ENCODE data around the gene NAP1L5. TPM values are rescaled to one million over a fixed set of nuclear protein-coding genes. Genes with fewer than 3 reads are reported as not detected.

NAP1L5 gene
- total RNA-seq, 2 donors from 2014 or later, result 1.2 to 1.5 TPM

GRCh38 chr4:88709989-88710388 is 12.4 kb upstream of the NAP1L5 start:
- Histone ChIP-seq H3K36me3 (ENCODE audit: control insufficient read depth, insufficient read depth, low read length) (no peaks in the 10 kb centered on the region), H3K4me1 (ENCODE audit: control insufficient read depth, insufficient read depth, low read length) (no peaks in the 10 kb centered on the region), H3K4me3 (ENCODE audit: low read length) (no peak overlapping the region), H3K9ac (ENCODE audit: extremely low read depth, low read length, poor library complexity, severe bottlenecking) (no peak overlapping the region), H3K9me3 (ENCODE audit: control insufficient read depth, low read length) (no peaks in the 10 kb centered on the region), H3K27me3 (ENCODE audit: control insufficient read depth, insufficient read depth, low read length, poor library complexity, severe bottlenecking) (no peaks in the 10 kb centered on the region), H3K27ac (ENCODE audit: low read depth, low read length) (no peak overlapping the region)
- no peak for DNase-seq
- H3K27me3 Mint-ChIP-seq (ENCODE audit: insufficient read depth), result no peaks in the 10 kb centered on the region
- H3K4me1 Mint-ChIP-seq, result no peaks in the 10 kb centered on the region
- H3K9me3 Mint-ChIP-seq, result no peaks in the 10 kb centered on the region
- WGBS, 2 experiments (ENCODE audit: insufficient coverage in 1 of 2, insufficient read length in 1 of 2), result 100% methylated on average over 1 of the region's 1 CpG; no CpG with 5 or more reads in 1 of the 2 experiments
- no peaks in the 10 kb centered on the region for H3K36me3 Mint-ChIP-seq (ENCODE audit: low read depth)
- H3K4me3 Mint-ChIP-seq, result no peak overlapping the region
- no peak overlapping the region for H3K27ac Mint-ChIP-seq
- no peak for TF ChIP-seq CTCF (conservative IDR thresholded peaks at IDR 0.05)

GRCh38 chr4:88706574-88706973 is 8.9 kb upstream of the NAP1L5 start:
- no peaks in the 10 kb centered on the region for H3K27me3 ChIP-seq (ENCODE audit: control insufficient read depth, insufficient read depth, low read length, poor library complexity, severe bottlenecking)
- peak; percentile 62 for DNase-seq
- H3K36me3 Mint-ChIP-seq (ENCODE audit: low read depth), result peaks cover 3% of the 10 kb centered on the region
- TF ChIP-seq CTCF (conservative IDR thresholded peaks at IDR 0.05), result peak; percentile 69
- no peak overlapping the region for H3K4me3 ChIP-seq (ENCODE audit: low read length)
- no peaks in the 10 kb centered on the region for H3K4me1 Mint-ChIP-seq
- H3K27ac Mint-ChIP-seq, result peak overlapping the region; percentile 39
- H3K9me3 Mint-ChIP-seq, result no peaks in the 10 kb centered on the region
- H3K27ac ChIP-seq (ENCODE audit: low read depth, low read length), result no peak overlapping the region
- H3K4me1 ChIP-seq (ENCODE audit: control insufficient read depth, insufficient read depth, low read length), result no peaks in the 10 kb centered on the region
- no peak overlapping the region for H3K4me3 Mint-ChIP-seq
- no peaks in the 10 kb centered on the region for H3K36me3 ChIP-seq (ENCODE audit: control insufficient read depth, insufficient read depth, low read length)
- no peaks in the 10 kb centered on the region for H3K27me3 Mint-ChIP-seq (ENCODE audit: insufficient read depth)
- WGBS, 2 experiments (ENCODE audit: insufficient coverage in 1 of 2, insufficient read length in 1 of 2), result 83 to 89% methylated on average over 4 to 9 of the region's 9 CpGs
- H3K9ac ChIP-seq (ENCODE audit: extremely low read depth, low read length, poor library complexity, severe bottlenecking), result no peak overlapping the region
- H3K9me3 ChIP-seq (ENCODE audit: control insufficient read depth, low read length), result no peaks in the 10 kb centered on the region

GRCh38 chr4:88705805-88706492 is 8.3 kb upstream of the NAP1L5 start:
- no peak overlapping the region for H3K27ac Mint-ChIP-seq
- no peak overlapping the region for H3K4me3 Mint-ChIP-seq
- Histone ChIP-seq H3K9ac (ENCODE audit: extremely low read depth, low read length, poor library complexity, severe bottlenecking) (no peak overlapping the region), H3K27ac (ENCODE audit: low read depth, low read length) (no peak overlapping the region), H3K36me3 (ENCODE audit: control insufficient read depth, insufficient read depth, low read length) (no peaks in the 10 kb centered on the region), H3K4me3 (ENCODE audit: low read length) (no peak overlapping the region), H3K4me1 (ENCODE audit: control insufficient read depth, insufficient read depth, low read length) (no peaks in the 10 kb centered on the region), H3K9me3 (ENCODE audit: control insufficient read depth, low read length) (no peaks in the 10 kb centered on the region), H3K27me3 (ENCODE audit: control insufficient read depth, insufficient read depth, low read length, poor library complexity, severe bottlenecking) (no peaks in the 10 kb centered on the region)
- no peak for TF ChIP-seq CTCF (conservative IDR thresholded peaks at IDR 0.05)
- WGBS, 2 experiments (ENCODE audit: insufficient coverage in 1 of 2, insufficient read length in 1 of 2), result 75 to 89% methylated on average over 3 of the region's 3 CpGs
- no peaks in the 10 kb centered on the region for H3K27me3 Mint-ChIP-seq (ENCODE audit: insufficient read depth)
- H3K4me1 Mint-ChIP-seq, result no peaks in the 10 kb centered on the region
- H3K9me3 Mint-ChIP-seq, result no peaks in the 10 kb centered on the region
- peaks cover 3% of the 10 kb centered on the region for H3K36me3 Mint-ChIP-seq (ENCODE audit: low read depth)
- no peak for DNase-seq

Data from endodermal cell (in vitro differentiated cells).